Heart left ventricle (tissue), 16 donors: ENCODE measurements around the gene PCNX3. TPM values are rescaled to one million over a fixed set of nuclear protein-coding genes. Genes with fewer than 3 reads are reported as not detected.

Source experiments
- ATAC-seq, 4 donors: fragments of 200-7000 bp; cut with Tn5 transposase; one replicate each; pipeline ENCODE4 v1.9.1; 2020 to 2022; ENCODE audit warnings: moderate library complexity in 4 of 4, mild to moderate bottlenecking in 3 of 4, moderate number of reproducible peaks in 1 of 4
- DNase-seq, 5 donors: peaks; one replicate each; pipeline ENCODE4 v3.0.0-alpha.2; 2020
- H3K27ac ChIP-seq, 12 donors: fragments of 200-600 bp; sonication (generic) in 4 of 12; one replicate each; pipeline versions ENCODE4 v1.5.0 to v1.8.0; 2016 to 2022; ENCODE audit warnings: mild to moderate bottlenecking in 2 of 12
- H3K27me3 ChIP-seq, 9 donors: fragments of 200-600 bp; sonication (generic) in 2 of 9; one replicate each; pipeline versions ENCODE4 v1.5.1 to v1.8.0; 2016 to 2022; ENCODE audit warnings: mild to moderate bottlenecking in 3 of 9
- H3K36me3 ChIP-seq, 9 donors: fragments of 200-600 bp; sonication (generic) in 2 of 9; one replicate each; pipeline versions ENCODE4 v1.5.0 to v1.8.0; 2018 to 2022; ENCODE audit warnings: mild to moderate bottlenecking in 2 of 9
- H3K4me1 ChIP-seq, 12 donors: fragments of 200-600 bp; sonication (generic) in 4 of 12; one replicate each; pipeline versions ENCODE4 v1.5.0 to v1.8.0; 2016 to 2022; ENCODE audit warnings: mild to moderate bottlenecking in 3 of 12
- H3K4me3 ChIP-seq, 12 donors: fragments of 200-600 bp; sonication (generic) in 4 of 12; one replicate each; pipeline versions ENCODE4 v1.5.0 to v1.8.0; 2017 to 2022; ENCODE audit warnings: mild to moderate bottlenecking in 9 of 12, moderate library complexity in 4 of 12
- H3K9me3 ChIP-seq, 12 donors: fragments of 200-600 bp; sonication (generic) in 4 of 12; one replicate each; pipeline versions ENCODE4 v1.5.0 to v1.8.0; 2016 to 2022; ENCODE audit warnings: mild to moderate bottlenecking in 1 of 12
- CTCF ChIP-seq, 12 donors: fragments of 200-600 bp; sonication (generic) in 4 of 12; IDR thresholded peaks; one replicate each; pipeline versions ENCODE4 v1.5.0 to v1.8.0; 2018 to 2022; ENCODE audit warnings: antibody characterized with exemption in 12 of 12, mild to moderate bottlenecking in 5 of 12
- POLR2A ChIP-seq, 2 donors: fragments of 450-650 bp; IDR thresholded peaks; one replicate each; pipeline ENCODE4 v1.6.1; 2017; ENCODE audit warnings: antibody characterized with exemption in 2 of 2, mild to moderate bottlenecking in 2 of 2, moderate library complexity in 2 of 2
- WGBS, 4 donors: extraction: QIAGEN DNeasy Blood & Tissue Kit in 2 of 4; methylation state at CpG; one replicate each; pipeline versions ENCODE4 v1.1.5 to v1.1.7; 2013 to 2018; 5-methylcytosine and 5-hydroxymethylcytosine counted together
- intact Hi-C, 10 donors: fragments of 100-400 bp; cut with DNase I; formaldehyde crosslinking; loops; one replicate each; pipeline versions ENCODE4 v1.11.1 to v1.14.2; 2022
- polyA plus RNA-seq, 2 donors: library from polyadenylated mRNA; stranded (reverse); fragments of 200-250 nt; gene quantifications; one replicate each; pipeline ENCODE4 v1.2.3, GENCODE V29; 2013
- total RNA-seq, 9 donors: library from RNA; depleted of rRNA in 2 of 9; stranded (reverse); fragments of >200 nt in 2 of 9; fragmentation: NEBNext Ultra II Directional in 3 of 9; extraction: Animal tissue kit (Norgen Biotek cat#: 25700) in 3 of 9; gene quantifications; one replicate each; pipeline versions ENCODE4 v1.1.0 to v1.2.4, GENCODE V29; 2016 to 2023
- donor health status: ischemic (EF 13 %, LVEDD 7.1; RV severe dilation, severe dysfunction).
- donor health status: healthy with polysubstance abuse.
- donor health status: DM: no; HTN: yes; CAD: no.
- donor health status: DM: no; HTN: no; CAD: no.
- donor health status: ischemic (EF 25% LVEDD 6.9; RV normal size, moderate dysfunction).
- donor health status: ischemic (EF 25% LVEDD 5.7; RV mildly dilated, moderate dysfunction).
- donor health status: healthy.
- donor health status: DM: yes; HTN: yes; CAD: no.
- donor health status: ischemic (EF 35%, LVEDD 5.7; RV mildly dilated, moderate dysfunction).
- donor health status: nonischemic (EF 11% LVEDD 7.7; RV severe dilation, severe dysfunction).
- donor health status: DM: yes; HTN: yes; CAD: no.
- donor health status: PGD.
- donor health status: ischemic (EF 29% LVEDD 5.4; RV normal size, mild dysfunction).
- donor health status: nonischemic (EF 23%, LVEDD 6.1; RV moderate dilation, normal function).

Gene PCNX3
- total and polyA plus RNA-seq, 11 donors = 7.1 to 23.4 (median 14.4) TPM

- H3K4me1 ChIP-seq = peaks cover 8 to 57% (median 40%) of the 10 kb centered on the region in 12 donors
- DNase-seq = peak in 2 of 5 donors; percentile 10 to 13
- no peak overlapping the region for H3K4me3 ChIP-seq
- no peak for ATAC-seq
- no peaks in the 10 kb centered on the region for H3K9me3 ChIP-seq
- H3K27me3 ChIP-seq = no peaks in the 10 kb centered on the region
- H3K36me3 ChIP-seq = peaks cover 0 to 81% (median 75%) of the 10 kb centered on the region in 9 donors
- WGBS, 4 donors = 81 to 88% (median 85%) methylated on average over 11 to 14 of the region's 14 CpGs
- no peak for TF ChIP-seq POLR2A (IDR thresholded peaks at IDR 0.05)
- intact Hi-C loops = no loop called here
- peak overlapping the region in 11 of 12 donors; percentile 92 to 99 (median 96) for H3K27ac ChIP-seq
Observed at GRCh38 chr11:65654375-65655349, 39.1 kb downstream of the PCNX3 start.

- Histone ChIP-seq H3K27ac (no peak overlapping the region), H3K4me1 (peaks cover 8 to 53% (median 37%) of the 10 kb centered on the region in 12 donors), H3K4me3 (no peak overlapping the region), H3K36me3 (peaks cover 0 to 81% (median 75%) of the 10 kb centered on the region in 9 donors), H3K9me3 (no peaks in the 10 kb centered on the region), H3K27me3 (no peaks in the 10 kb centered on the region)
- 83 to 86% (median 85%) methylated on average over 16 of the region's 16 CpGs for WGBS, 4 donors
- ATAC-seq (no peak), DNase-seq (peak in 1 of 5 donors; percentile 15)
- intact Hi-C loops = no loop called here
- TF ChIP-seq POLR2A (IDR thresholded peaks at IDR 0.05) (no peak), CTCF (IDR thresholded peaks at IDR 0.05) (no peak)
Observed at GRCh38 chr11:65655570-65656332, 40.2 kb downstream of the PCNX3 start.

GRCh38 chr11:65657426-65657825 is 41.9 kb downstream of the PCNX3 start:
- TF ChIP-seq CTCF (IDR thresholded peaks at IDR 0.05) (no peak), POLR2A (IDR thresholded peaks at IDR 0.05) (no peak)
- no peak overlapping the region for H3K27ac ChIP-seq
- H3K4me3 ChIP-seq = no peak overlapping the region
- intact Hi-C loops = no loop called here
- DNase-seq (no peak), ATAC-seq (no peak)
- H3K4me1 ChIP-seq = peaks cover 8 to 52% (median 34%) of the 10 kb centered on the region in 12 donors
- no peaks in the 10 kb centered on the region for H3K27me3 ChIP-seq
- H3K36me3 ChIP-seq = peaks cover 0 to 83% (median 80%) of the 10 kb centered on the region in 9 donors
- H3K9me3 ChIP-seq = no peaks in the 10 kb centered on the region
- 83 to 91% (median 89%) methylated on average over 7 of the region's 7 CpGs for WGBS, 4 donors

GRCh38 chr11:65658174-65659021 is 42.8 kb downstream of the PCNX3 start:
- H3K27me3 ChIP-seq = no peaks in the 10 kb centered on the region
- H3K9me3 ChIP-seq = no peaks in the 10 kb centered on the region
- intact Hi-C loops = no loop called here
- TF ChIP-seq POLR2A (IDR thresholded peaks at IDR 0.05) (no peak), CTCF (IDR thresholded peaks at IDR 0.05) (no peak)
- H3K27ac ChIP-seq = no peak overlapping the region
- DNase-seq = no peak
- no peak overlapping the region for H3K4me3 ChIP-seq
- ATAC-seq = no peak
- 89 to 92% (median 90%) methylated on average over 19 to 21 of the region's 21 CpGs for WGBS, 4 donors
- peaks cover 0 to 83% (median 80%) of the 10 kb centered on the region in 9 donors for H3K36me3 ChIP-seq
- H3K4me1 ChIP-seq = peaks cover 8 to 47% (median 27%) of the 10 kb centered on the region in 12 donors
